Ovary (tissue), 9 donors: Measurements from ENCODE around the gene UQCC5. TPM values are rescaled to one million over a fixed set of nuclear protein-coding genes. Genes with fewer than 3 reads are reported as not detected.

Experiments
- DNase-seq, 5 donors: peaks; one replicate each; pipeline ENCODE4 v3.0.0-alpha.2; 2019 to 2020
- H3K27ac ChIP-seq, 2 donors: fragments of 200-600 bp; one replicate each; pipeline versions ENCODE4 v1.5.1 to v1.8.0; 2019 to 2022
- H3K27me3 ChIP-seq: fragments of 200-600 bp; one replicate; pipeline ENCODE4 v1.8.0; 2022
- H3K36me3 ChIP-seq: fragments of 200-600 bp; sonication (generic); one replicate; pipeline ENCODE4 v1.5.1; 2019
- H3K4me1 ChIP-seq: one replicate; pipeline ENCODE4 v1.8.1; 2013; ENCODE audit warnings: mild to moderate bottlenecking, moderate library complexity; ENCODE audit not compliant: insufficient read depth
- H3K4me3 ChIP-seq: fragments of 200-600 bp; sonication (generic); one replicate; pipeline ENCODE4 v1.5.1; 2017
- H3K9me3 ChIP-seq, 2 donors: fragments of 200-600 bp in 1 of 2; sonication (generic) in 1 of 2; one replicate each; pipeline versions ENCODE4 v1.5.1 to v1.8.1; 2013 to 2019; ENCODE audit warnings: mild to moderate bottlenecking in 1 of 2, moderate library complexity in 1 of 2
- EP300 ChIP-seq: sonication (generic); formaldehyde crosslinking; IDR thresholded peaks from one replicate; pipeline ENCODE4 v1.6.1; 2017; ENCODE audit warnings: antibody characterized with exemption
- POLR2A ChIP-seq: fragments of 450-650 bp; IDR thresholded peaks from one replicate; pipeline ENCODE4 v1.6.1; 2017; ENCODE audit warnings: antibody characterized with exemption, mild to moderate bottlenecking, moderate library complexity
- WGBS, 3 donors: extraction: QIAGEN DNeasy Blood & Tissue Kit in 1 of 3; methylation state at CpG; one replicate each; pipeline versions ENCODE4 v1.1.5 to v1.1.7; 2013 to 2017; 5-methylcytosine and 5-hydroxymethylcytosine counted together
- intact Hi-C, 4 donors: fragments of 100-400 bp; cut with DNase I; formaldehyde crosslinking; loops; one replicate each; pipeline versions ENCODE4 v1.11.0 to v1.15.1; 2022 to 2023
- polyA plus RNA-seq, 2 donors: library from polyadenylated mRNA; stranded (reverse); fragments of 200-250 nt in 1 of 2; fragments of 350-450 nt in 1 of 2; fragmentation: Illumina TruSeq in 1 of 2; extraction: RNeasy Lipid Tissue Mini Kit (QIAGEN cat#74804) in 1 of 2; gene quantifications; one replicate each; pipeline ENCODE4 v1.2.3, GENCODE V29; 2013 to 2014
- total RNA-seq, 7 donors: library from RNA; depleted of rRNA in 2 of 7; stranded (reverse); fragments of >200 nt in 2 of 7; fragmentation: NEBNext Ultra II Directional in 3 of 7; extraction: Animal tissue kit (Norgen Biotek cat#: 25700) in 3 of 7; gene quantifications; one replicate each; pipeline versions ENCODE4 v1.1.0 to v1.2.4, GENCODE V29; 2016 to 2023
- TF ChIP-seq, protein P1 (sequence below), 3 donors: fragments of 450-650 bp in 2 of 3; fragments of 200-600 bp in 1 of 3; IDR thresholded peaks; one replicate each; pipeline versions ENCODE4 v1.5.1 to v1.8.0; 2016 to 2022; ENCODE audit warnings: antibody characterized with exemption in 3 of 3, mild to moderate bottlenecking in 1 of 3
- donor health status: DM: no; HTN: no; CAD: no; lungs with moderate emphysema.
- donor health status: DM: no; HTN: no; CAD: no.
- donor health status: Bipolar disorder and iron deficiency.
- donor health status: DM: yes; HTN: yes; CAD: no.
- donor health status: DM: no; HTN: no; CAD: no.
- donor health status: DM: yes; HTN: yes; CAD: no.

UQCC5 gene
- total and polyA plus RNA-seq, 9 donors: 1.4 to 53.0 (median 27.4) TPM

DNA sequence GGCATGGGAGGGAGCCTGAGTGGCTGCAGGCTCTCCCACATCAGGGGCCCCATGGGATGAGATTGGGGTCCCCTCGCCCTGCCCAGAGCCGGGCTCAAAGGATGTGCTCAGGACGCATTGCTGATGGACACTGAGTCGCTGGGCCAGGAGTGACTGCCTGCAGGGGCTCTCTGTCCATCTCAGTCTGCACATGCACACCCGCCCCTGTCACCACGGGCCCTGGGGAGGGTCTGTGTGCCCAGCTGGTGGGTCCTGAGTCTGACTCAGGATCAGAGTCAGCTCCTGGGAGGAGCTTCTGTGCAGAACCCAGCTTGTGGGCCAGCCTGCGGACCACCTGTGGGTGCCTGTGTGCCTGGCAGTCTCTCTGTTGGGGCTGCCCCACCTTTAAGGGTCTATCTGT is 23.1 kb upstream of the UQCC5 start:
- Histone ChIP-seq H3K27ac (no peak overlapping the region), H3K4me1 (no peaks in the 10 kb centered on the region), H3K27me3 (no peaks in the 10 kb centered on the region), H3K4me3 (no peak overlapping the region), H3K9me3 (no peaks in the 10 kb centered on the region), H3K36me3 (no peaks in the 10 kb centered on the region)
- TF ChIP-seq POLR2A: no peak
- TF ChIP-seq, protein P1, sequence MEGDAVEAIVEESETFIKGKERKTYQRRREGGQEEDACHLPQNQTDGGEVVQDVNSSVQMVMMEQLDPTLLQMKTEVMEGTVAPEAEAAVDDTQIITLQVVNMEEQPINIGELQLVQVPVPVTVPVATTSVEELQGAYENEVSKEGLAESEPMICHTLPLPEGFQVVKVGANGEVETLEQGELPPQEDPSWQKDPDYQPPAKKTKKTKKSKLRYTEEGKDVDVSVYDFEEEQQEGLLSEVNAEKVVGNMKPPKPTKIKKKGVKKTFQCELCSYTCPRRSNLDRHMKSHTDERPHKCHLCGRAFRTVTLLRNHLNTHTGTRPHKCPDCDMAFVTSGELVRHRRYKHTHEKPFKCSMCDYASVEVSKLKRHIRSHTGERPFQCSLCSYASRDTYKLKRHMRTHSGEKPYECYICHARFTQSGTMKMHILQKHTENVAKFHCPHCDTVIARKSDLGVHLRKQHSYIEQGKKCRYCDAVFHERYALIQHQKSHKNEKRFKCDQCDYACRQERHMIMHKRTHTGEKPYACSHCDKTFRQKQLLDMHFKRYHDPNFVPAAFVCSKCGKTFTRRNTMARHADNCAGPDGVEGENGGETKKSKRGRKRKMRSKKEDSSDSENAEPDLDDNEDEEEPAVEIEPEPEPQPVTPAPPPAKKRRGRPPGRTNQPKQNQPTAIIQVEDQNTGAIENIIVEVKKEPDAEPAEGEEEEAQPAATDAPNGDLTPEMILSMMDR (IDR thresholded peaks at IDR 0.05): no peak
- no peak for TF ChIP-seq EP300
- WGBS, 3 donors: 91 to 97% (median 91%) methylated on average over 5 to 7 of the region's 7 CpGs
- intact Hi-C loops: no loop called here
- no peak for DNase-seq

DNA sequence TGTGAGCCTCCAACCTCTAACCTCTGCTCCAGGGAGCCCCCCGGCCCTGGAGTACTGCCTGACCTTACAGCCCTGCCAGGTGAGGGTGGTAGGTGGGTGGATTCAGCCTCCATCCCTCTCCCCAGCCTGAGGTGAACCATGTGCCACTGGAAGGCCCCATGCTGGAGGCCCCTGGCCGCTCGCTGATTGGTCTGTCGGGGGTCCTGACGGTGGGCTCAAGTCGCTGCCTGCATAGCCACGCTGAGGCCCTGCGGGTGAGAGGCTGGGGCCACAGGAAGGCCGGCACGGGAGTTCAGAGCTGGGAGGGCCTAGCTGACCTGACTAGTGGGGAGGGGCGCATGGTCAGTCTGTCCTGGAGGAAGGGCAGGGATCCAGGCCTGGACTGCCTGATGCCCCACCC is 21.8 kb upstream of the UQCC5 start:
- H3K4me1 ChIP-seq: peaks cover 7% of the 10 kb centered on the region
- no peaks in the 10 kb centered on the region for H3K27me3 ChIP-seq
- intact Hi-C loops: no loop called here
- no peaks in the 10 kb centered on the region for H3K36me3 ChIP-seq
- no peak for TF ChIP-seq POLR2A
- no peaks in the 10 kb centered on the region for H3K9me3 ChIP-seq
- H3K27ac ChIP-seq: no peak overlapping the region
- 69 to 89% (median 84%) methylated on average over 8 to 11 of the region's 11 CpGs for WGBS, 3 donors
- H3K4me3 ChIP-seq: no peak overlapping the region
- DNase-seq: no peak

GRCh38 chr3:52515192-52515591 is 21.2 kb upstream of the UQCC5 start:
- Histone ChIP-seq H3K27me3 (no peaks in the 10 kb centered on the region), H3K36me3 (no peaks in the 10 kb centered on the region), H3K4me1 (peaks cover 7% of the 10 kb centered on the region), H3K4me3 (no peak overlapping the region), H3K27ac (no peak overlapping the region), H3K9me3 (no peaks in the 10 kb centered on the region)
- TF ChIP-seq, protein P1 (IDR thresholded peaks at IDR 0.05): no peak
- TF ChIP-seq POLR2A: no peak
- TF ChIP-seq EP300: no peak
- intact Hi-C loops: no loop called here
- 55 to 62% (median 61%) methylated on average over 6 of the region's 6 CpGs for WGBS, 3 donors
- no peak for DNase-seq

GRCh38 chr3:52516509-52517195 is 19.8 kb upstream of the UQCC5 start:
- Histone ChIP-seq H3K4me1 (peaks cover 7% of the 10 kb centered on the region), H3K9me3 (no peaks in the 10 kb centered on the region), H3K27me3 (no peaks in the 10 kb centered on the region), H3K4me3 (no peak overlapping the region), H3K36me3 (no peaks in the 10 kb centered on the region), H3K27ac (no peak overlapping the region)
- DNase-seq: no peak
- intact Hi-C loops: no loop called here
- WGBS, 3 donors: 92 to 97% (median 93%) methylated on average over 16 to 19 of the region's 19 CpGs
- TF ChIP-seq, protein P1 (IDR thresholded peaks at IDR 0.05): no peak
- TF ChIP-seq POLR2A: no peak
- no peak for TF ChIP-seq EP300
